Measurements from ENCODE around the gene SPPL2B.
"Not testable (repeated sequence)": the region's sequence is repeated elsewhere in the genome, so short reads cannot be mapped to it uniquely, and the experiment has no call there.

Gene SPPL2B, protein sequence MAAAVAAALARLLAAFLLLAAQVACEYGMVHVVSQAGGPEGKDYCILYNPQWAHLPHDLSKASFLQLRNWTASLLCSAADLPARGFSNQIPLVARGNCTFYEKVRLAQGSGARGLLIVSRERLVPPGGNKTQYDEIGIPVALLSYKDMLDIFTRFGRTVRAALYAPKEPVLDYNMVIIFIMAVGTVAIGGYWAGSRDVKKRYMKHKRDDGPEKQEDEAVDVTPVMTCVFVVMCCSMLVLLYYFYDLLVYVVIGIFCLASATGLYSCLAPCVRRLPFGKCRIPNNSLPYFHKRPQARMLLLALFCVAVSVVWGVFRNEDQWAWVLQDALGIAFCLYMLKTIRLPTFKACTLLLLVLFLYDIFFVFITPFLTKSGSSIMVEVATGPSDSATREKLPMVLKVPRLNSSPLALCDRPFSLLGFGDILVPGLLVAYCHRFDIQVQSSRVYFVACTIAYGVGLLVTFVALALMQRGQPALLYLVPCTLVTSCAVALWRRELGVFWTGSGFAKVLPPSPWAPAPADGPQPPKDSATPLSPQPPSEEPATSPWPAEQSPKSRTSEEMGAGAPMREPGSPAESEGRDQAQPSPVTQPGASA

DNA sequence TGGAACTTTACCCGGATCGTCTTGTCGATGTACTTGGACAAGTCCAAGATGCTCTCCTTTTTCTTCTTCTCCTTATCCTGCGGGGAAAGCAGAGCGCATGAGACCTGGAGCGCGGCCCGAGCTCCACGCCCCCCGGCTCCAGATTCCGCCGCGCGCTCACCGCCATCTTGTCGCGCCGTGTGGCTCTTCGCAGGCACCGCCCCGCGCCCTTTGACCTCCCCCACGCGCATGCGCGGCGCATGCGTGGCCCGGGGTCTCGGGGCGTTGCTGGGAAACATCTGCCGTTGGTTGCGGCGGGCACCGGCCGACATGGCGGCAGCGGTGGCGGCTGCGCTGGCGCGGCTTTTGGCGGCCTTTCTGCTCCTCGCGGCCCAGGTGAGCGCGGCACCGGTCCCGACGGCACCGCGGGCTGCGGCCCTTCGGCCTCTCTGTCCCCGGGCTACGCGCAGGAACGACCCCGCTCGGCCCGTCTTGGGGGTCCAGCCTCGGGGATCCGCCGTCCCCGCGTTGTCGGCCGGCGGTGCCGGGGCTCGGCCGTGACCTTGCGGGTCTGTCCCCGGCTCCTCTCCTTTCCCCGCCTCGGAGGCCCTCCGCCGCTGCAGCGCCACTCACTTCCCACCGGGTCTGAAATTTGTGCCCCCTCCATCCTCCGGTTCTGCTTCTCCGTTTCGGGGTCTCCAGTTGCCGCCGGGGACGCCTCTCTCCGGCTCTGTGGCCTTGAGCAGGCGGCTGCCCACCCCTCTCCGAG is at the start of gene SPPL2B, which contains the start of gene LSM7:
Gene SPPL2B (plus strand): TSS at position 284 of the 748 bp plus-strand sequence. CDS start 26 bp downstream, at position 310.
Gene LSM7 (minus strand): TSS at position 186 of the 748 bp plus-strand sequence. CDS start 20 bp downstream, at position 166.
- DNase-seq = peak; percentile 96

DNA sequence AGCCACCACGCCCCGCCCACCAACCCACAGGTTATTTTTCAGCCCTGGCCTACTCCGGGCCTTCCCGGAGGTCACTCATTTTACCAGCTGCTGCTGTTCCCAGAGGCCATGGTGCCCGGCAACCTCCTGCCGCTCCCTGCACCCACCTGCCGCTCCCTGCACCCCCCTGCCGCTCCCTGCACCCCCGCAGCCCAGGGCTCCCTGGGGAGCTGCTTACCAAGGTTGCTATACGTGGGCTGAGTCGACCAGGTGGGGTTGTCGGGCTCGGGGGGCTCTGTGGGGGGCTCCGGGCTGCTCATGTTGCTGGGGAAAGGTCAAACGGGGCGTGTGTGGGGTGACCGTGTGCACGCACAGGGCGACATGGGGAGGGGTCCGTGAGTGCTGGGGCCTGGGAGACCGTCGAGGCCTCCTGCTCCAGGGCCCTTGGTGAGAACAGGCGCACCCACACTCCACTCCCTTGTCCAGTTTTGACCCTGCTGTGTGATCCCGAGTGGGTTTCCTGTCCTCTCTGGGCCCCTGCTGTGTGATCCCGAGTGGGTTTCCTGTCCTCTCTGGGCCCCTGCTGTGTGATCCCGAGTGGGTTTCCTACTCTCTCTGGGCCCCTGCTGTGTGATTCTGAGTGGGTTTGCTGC is 47.7 kb upstream of the SPPL2B start:
- no peak for DNase-seq

DNA sequence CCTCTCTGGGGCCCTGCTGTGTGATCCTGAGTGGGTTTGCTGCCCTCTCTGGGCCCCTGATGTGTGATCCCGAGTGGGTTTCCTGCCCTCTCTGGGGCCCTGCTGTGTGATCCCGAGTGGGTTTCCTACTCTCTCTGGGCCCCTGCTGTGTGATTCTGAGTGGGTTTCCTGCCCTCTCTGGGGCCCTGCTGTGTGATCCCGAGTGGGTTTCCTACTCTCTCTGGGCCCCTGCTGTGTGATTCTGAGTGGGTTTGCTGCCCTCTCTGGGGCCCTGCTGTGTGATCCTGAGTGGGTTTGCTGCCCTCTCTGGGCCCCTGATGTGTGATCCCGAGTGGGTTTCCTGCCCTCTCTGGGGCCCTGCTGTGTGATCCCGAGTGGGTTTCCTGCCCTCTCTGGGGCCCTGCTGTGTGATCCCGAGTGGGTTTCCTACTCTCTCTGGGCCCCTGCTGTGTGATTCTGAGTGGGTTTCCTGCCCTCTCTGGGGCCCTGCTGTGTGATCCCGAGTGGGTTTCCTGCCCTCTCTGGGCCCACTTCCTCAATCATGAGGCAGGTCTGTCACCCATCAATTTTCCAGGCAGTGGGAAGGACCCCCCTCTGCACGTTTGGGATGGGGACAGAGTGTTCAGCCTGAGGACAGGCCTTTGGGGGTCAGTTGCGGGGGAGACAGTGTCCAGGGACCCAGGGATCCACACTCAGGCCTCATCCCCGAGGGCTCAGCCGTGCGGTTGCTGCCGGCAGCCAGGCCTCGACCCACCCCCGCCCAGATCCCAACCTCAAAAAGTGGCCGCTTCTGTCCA is 47.0 kb upstream of the SPPL2B start:
- not testable (repeated sequence) for DNase-seq

DNA sequence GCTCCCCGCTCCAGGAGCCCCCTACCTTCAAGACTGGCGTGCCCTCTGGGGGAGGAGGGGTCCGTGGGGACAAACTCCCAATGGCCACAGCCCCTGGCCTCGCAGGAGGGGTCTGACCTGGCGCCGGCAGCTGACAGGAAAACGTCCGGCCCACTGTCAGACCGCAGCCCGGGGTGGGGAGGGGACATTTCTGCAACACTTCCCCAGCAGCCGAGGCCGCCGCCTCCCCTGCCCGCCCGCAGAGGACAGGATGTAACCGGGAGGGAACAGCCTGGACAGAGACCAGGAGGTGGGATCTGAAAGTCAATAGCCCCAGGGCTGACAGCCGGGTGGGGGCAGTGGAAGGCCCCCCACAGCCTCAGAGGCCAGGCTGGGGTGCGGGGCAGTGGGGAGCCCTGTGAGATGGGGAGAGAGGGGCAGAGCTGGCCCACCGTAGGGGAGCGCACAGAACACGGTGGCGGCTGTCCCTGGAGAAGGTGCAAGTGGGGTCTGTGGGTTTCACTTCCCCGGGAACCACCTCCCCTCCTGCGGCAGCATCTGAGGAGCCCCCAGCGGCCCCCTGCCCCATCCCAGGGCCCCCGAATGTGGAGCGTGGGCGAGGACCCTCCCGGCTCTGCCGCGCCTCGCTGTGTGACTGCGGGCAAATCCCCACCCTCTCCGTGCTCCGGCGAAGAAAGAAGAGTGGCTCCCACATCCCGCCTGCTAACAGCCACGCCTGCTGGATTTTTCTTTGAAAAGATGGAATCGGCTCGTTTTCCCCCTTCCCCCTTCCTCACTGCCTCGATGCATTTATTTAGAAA is 46.2 kb upstream of the SPPL2B start, which contains the start of gene PEAK3:
Gene PEAK3 (minus strand): TSS at position 114 of the 800 bp plus-strand sequence. CDS start 1,244 bp downstream, outside the sequence.
- DNase-seq = no peak

DNA sequence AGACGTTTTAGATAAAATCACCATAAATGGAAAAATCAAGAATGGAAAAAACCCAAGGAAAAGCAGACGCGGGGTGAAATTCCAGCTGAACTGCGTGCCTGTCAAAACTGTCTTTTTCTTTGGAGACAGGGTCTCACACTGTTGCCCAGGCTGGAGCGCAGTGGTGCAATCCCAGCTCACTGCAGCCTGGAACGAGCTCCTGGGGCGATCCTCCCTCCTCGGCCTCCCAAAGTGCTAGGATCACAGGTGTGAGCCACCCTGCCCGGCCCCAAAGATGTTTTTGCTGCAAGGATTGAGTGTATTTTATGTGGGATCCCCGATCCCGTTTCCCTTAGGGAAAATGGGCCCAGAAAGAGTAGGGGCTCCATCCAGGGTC is 45.6 kb upstream of the SPPL2B start:
- DNase-seq = no peak

DNA sequence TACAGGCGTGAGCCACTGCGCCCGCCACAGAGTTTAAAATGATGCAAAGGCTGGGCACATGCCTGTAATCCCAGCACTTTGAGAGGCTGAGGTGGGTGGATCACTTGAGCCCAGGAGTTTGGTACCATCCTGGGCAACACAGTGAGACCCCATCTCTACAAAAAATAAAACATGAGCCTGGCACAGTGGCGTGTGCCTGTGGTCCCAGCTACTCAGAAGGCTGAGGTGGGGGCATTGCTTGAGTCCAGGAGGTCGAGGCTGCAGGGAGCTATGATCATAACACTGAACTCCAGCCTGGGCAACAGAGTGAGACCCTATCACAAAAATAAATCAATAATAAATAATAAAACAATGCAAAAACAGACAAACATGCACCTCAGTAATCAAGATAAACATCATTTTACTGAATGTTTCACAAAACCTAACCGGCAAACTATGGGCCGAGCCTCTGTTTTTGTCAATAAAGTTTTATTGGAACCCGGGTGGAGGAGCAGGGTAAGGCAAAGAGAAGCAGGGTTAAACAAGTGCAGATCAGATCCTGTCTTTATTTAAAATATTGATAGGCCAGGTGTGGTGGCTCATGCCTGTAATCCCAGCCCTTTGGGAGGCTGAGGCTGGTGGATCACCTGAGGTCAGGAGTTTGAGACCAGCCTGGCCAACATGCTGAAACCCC is 44.5 kb upstream of the SPPL2B start:
- no peak for DNase-seq

DNA sequence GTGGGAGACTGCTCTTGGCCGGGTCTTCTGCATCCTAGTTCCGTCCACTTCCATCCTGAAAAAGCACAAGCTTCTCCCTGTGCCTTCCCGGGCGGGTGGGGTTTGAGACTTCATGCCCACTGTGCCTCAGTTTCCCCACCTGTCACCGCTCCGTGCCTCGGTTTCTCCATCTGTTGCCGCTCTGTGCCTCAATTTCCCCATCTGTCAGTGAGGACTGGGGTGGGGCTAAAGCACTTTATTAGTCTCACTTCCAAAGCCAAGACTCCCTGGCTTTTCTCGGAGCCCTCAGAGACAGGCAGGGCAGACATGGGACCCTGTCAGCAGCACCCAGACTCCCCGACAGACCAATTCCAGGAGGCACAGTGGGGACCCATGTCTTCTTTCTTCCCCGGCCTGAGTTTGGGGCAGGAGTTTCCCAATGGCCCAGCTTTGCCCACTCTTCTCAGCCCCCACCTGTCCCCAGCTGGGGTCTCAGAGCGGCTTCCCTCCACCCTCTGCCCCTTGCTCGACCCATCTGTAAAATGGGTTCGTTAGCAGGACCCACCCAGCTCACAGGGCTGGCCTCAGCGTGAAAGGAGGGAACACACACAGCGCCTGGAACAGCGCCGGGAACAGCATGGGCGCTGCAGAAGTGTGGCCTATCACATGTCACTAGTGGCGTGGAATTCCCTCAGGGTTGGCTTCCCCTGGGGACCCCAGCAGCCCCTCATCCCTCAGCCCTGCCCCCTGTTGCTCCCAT is 41.9 kb upstream of the SPPL2B start:
- DNase-seq = no peak

DNA sequence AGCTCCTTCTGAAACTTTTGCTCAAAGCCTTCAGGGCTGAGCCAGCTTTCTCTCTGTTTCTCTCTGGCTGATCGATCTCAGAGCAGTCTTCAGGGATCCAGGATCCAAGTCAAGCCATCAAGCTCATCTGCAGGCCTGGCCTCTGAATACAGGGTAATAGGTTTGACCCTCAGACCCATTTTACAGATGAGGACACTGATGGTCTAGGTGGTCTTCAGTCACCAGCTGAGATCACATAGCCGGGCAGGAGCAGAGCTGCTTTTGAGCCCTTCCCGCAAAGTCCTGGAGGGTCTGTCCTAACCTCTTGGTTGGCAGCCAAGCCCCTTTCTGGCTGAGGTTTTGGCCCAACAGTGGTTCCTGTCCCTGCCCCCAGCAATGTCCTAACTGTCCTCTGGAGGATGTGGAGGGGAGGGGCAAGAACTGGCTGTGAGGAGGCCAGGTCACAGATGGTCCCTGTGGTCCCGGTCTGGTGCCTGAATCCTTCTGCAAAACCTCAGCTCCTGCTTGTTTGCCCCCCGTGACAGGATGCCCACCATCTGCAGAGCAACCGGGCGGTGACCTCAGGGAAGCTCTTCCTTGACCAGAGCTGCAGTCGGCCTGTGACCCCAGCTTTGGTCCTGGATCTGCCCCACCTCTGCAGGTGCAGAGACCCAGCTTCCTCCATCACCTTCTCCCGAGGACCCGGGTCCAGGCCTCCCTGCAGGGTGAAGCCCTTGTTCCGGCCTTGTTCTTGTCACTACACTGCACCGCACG is 40.7 kb upstream of the SPPL2B start:
- no peak for DNase-seq

DNA sequence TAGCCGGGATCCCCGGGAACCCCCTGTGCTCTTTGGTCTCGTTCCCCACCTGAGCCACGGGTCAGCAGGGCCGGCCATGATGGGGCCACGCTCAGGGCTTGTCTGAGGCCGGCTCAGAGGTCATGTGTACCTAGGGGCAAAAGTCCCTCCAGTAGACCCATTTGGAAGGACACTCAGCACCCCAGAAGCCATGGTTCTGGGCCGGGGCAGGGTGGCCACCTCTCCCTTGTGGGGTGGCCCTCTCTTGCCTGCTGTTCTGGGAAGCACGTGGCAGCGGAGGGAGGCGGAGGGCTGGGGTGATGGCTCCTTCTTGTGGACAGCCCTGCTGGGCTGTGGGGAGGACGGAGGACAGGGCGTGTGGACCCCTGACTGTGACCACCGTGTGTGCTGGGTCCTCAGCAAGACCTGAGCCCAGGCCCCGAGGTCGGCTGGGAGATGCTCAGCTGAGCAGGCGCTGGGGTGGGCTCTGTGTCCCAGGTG is 40.1 kb upstream of the SPPL2B start:
- DNase-seq = no peak

DNA sequence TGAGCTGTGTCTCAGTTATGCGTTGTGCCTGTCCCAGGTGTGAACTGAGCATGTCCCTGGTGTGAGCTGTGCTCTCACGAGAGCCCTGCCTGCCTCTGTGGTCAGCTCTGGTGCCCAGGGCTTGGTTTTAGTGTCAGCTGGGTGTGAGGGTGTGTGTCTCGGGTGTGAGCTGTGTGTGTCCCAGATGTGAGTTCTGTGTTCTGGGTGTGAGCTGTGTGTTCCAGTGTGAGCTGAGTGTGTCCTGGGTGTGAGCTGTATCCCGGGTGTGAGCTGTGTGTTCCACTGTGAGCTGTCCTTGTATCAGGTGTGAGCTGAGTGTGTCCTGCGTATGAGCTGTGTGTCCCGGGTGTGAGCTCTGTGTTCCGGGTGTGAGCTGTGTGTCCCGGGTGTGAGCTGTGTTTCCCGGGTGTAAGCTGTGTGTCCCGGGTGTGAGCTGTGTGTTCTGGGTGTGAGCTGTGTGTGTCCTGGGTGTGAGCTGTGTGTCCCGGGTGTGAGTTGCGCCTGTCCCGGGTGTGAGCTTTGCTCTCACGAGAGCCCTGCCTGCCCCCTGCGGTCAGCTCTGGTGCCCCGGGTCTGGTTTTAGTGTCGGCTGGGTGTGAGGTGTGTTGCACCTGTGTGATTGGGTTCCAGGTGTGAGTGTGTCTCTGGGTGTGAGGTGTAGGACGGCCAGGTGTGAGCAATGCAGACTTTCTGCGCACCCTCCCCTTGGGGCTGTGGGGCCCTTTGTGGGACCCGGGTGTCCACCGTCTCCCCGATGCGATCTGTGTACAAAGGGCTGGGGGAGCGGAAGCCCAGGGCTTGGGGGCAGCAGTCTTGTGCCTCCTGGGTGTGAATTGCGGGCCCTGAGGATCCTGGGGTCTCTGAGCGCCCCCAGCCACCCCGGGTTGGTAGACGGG is 39.4 kb upstream of the SPPL2B start:
- no peak for DNase-seq

DNA sequence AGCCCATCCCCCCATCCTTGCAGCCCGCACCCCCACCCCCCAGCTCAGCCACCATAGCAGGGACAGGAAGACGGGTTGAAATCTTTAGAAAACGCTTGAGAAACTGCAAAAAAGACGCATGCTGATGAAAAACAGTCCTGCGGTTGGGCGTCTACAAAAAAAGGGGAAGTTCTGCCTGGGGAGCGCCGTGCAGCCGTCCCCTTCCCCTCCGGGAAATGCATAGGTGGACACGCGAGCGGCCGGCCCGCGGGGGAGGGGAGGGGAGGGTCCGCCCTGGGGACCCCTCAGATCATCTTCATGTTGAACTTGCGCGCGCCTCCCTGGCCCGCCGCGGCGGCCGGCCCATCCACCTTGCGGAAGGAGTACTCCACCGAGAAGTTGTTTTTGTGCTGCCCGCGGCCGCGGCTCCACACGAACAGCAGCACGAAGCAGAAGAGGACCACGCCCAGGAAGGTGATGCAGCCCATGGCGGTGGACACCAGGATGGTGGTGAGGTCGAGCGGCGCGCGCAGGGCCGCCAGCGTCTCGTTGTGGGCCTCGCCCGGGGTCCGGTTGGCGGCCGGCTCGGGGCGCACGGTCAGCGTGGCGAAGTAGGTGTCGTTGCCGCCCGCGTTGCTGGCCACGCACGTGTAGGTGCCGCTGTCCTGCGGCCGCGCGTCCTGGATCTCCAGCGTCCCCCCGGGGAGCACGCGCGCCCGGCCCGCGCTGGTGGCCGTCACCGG is 38.6 kb upstream of the SPPL2B start:
- DNase-seq = peak; percentile 66

DNA sequence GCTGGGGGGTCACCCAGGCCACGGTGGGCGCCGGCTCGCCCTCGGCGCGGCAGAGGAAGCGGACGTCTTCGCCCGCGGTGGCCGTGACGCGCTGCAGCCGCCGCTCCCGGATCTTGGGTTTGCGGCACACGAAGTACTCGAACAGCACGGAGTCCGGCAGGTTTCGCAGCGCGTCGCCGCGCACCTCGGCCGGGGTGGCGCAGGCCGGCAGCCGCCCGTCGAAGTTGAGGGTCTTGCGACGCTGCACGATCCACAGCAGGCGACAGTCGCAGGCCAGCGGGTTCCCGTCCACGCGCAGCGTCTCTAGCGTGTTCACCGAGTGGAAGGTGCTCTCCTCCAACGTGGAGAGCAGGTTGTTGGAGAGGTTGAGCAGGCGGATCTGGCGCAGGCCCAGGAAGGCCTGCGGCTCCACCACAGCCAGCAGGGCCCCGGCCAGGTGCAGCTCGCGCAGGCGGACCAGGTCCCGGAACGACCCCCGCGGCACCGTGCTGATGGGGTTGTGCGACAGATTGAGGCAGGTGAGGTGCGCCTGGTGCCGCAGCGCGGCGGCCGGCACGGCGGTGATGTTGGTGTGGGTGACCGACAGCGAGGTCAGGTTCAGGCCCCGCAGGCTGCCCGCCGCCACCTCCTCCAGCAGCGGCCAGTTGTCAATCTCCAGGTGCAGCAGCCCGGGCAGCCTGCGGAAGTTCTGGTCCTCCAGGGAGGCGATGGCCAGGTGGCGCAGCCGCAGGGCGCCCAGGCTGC is 37.9 kb upstream of the SPPL2B start:
- no peak for DNase-seq

DNA sequence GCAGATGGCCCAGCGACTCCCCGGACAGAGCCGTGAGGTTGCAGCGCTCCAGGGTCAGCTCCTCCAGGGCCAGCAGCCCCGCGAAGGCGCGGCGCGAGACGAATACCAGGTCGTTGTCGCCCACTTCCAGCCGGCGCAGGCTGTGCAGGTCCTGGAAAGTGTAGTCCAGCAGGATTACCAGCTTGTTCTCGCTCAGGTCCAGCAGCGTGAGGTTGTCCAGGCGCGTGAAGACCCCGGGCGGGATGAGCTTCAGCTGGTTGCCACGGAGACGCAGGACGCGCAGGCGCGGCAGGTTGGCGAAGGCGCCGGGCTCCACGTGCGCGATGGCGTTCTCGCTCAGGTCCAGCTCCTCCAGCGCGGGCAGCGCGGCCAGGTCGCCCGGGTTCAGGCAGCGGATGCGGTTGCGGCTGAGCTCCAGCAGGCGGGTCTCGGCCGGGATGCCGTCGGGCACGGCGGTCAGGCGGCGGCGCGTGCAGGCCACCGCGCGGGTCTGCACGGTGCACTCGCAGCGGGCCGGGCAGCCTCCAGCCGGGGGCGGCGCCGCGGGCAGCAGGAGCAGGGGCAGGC is 37.2 kb upstream of the SPPL2B start:
- no peak for DNase-seq

DNA sequence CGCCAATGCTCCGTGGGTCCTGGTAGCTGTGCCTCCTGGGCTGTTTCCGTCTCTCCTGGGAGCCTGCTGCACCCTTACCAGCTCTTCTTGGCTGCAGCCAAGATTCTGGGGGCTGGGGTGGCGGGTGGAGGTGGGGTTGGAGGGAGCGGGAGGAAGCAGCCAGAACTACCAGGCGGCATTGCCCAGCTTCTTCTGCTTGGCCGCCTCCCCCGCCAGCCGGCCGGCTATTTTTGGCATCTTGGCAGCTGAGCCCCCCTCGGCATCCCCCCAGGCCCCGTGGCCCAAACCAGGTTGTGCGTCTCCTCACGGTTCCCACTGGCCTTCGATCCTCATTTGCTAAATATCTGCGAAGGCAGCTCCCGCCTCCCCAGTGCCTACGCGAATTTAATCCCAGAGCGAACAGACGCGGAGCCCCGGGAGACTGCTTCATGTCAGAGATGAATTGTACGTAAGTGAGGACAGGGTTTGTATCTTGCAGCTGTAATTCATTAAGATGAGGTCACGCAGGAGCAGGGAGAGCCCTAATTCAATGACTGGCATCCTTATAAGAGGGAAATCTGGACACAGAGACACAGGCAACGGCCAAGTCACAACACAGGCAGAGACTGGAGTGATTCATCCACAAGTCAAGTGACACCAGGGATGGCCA is 33.7 kb upstream of the SPPL2B start:
- DNase-seq = no peak

DNA sequence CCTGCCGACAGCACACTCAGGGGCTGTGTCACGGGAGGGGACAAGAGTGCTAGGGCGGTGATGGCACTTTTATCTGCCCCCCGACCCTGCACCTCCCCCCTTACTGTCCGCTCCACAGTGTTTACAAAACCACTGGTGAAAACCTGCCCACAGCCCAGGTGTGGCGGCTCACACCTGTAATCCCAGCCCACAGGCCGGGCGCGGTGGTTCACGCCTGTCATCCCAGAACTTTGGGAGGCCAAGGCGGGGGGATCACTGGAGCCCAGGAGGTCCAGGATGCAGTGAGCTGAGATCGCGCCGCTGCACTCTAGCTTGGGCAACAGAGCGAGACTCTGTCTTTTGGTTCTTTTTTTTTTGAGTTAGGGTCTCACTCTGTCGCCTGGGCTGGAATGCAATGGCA is 32.3 kb upstream of the SPPL2B start:
- no peak for DNase-seq

DNA sequence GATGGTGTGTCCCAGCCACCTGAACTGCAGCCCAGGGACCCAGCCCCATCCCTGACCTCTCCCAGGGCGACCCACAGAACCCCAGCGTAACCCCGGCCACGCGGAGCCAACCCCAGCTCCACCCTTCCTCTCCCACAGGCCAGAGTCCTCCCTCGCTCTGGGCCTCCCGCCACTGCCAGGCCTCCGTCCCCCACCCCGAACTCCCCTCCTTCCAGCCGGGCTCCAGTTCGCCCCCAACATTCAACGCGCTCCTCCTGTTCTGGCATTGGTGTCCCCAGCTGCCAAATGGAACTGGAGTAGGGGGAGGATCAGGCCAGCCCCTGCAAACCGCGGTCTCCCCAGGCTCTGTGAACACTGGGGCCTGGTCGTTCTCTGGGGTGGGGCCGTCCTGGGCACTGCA is 28.0 kb upstream of the SPPL2B start:
- DNase-seq = no peak
